ENCODE data around the gene RPIA.

DNA sequence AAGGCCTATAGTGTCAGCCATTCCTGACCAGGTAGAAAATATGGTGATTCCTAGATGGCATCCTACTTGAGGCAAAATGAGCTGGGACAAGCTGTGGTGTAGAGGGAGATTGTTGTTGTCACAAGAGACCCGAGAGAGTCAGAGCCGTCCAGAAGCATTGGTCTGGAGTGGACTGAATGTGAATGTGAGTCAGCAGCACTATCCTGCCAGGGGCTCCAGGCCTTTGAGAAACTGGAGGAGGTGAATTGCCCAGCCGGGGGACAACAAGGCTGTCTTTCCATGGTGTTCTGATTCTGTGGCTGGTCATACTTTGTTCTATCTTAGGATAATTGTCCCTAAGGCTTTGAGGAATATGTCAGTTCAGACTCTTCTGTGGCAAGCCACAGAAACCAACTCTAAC, 34.8 kb upstream of the RPIA start:
- TF ChIP-seq POLR2A (IDR thresholded peaks at IDR 0.05): no peak
- TF ChIP-seq, protein P1, sequence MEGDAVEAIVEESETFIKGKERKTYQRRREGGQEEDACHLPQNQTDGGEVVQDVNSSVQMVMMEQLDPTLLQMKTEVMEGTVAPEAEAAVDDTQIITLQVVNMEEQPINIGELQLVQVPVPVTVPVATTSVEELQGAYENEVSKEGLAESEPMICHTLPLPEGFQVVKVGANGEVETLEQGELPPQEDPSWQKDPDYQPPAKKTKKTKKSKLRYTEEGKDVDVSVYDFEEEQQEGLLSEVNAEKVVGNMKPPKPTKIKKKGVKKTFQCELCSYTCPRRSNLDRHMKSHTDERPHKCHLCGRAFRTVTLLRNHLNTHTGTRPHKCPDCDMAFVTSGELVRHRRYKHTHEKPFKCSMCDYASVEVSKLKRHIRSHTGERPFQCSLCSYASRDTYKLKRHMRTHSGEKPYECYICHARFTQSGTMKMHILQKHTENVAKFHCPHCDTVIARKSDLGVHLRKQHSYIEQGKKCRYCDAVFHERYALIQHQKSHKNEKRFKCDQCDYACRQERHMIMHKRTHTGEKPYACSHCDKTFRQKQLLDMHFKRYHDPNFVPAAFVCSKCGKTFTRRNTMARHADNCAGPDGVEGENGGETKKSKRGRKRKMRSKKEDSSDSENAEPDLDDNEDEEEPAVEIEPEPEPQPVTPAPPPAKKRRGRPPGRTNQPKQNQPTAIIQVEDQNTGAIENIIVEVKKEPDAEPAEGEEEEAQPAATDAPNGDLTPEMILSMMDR (IDR thresholded peaks at IDR 0.05): no peak

Data from Peyer's patch (tissue), 4 donors.